ENCODE results near the gene CLEC5A. TPM values are rescaled to one million over a fixed set of nuclear protein-coding genes. Genes with fewer than 3 reads are reported as not detected.
"Not testable (repeated sequence)": the region's sequence is repeated elsewhere in the genome, so short reads cannot be mapped to it uniquely, and the experiment has no call there.

CLEC5A gene
- 0.52 TPM for polyA plus RNA-seq (ENCODE audit: insufficient read length)
- long read RNA-seq, donor 1 = 0 reads
- long read RNA-seq, donor 2 = 0 reads
- long read RNA-seq, donor 3 = 0 reads
- long read RNA-seq, donor 4 = 0 reads
- long read RNA-seq, donor 5 = 0 reads
- long read RNA-seq, donor 6 = 0 reads
- long read RNA-seq, donor 7 = 0 reads
- long read RNA-seq, donor 8 = 0 reads

- DNase-seq = no peak
These were observed at the start of gene CLEC5A for GRCh38 chr7:141946796-141947195. Gene CLEC5A (minus strand): TSS chr7:141946974. CDS start chr7:141946292, 682 bp downstream.

GRCh38 chr7:141993354-141993753 is 46.6 kb upstream of the CLEC5A start:
- no peak for DNase-seq

GRCh38 chr7:141992688-141993087 is 45.9 kb upstream of the CLEC5A start:
- no peak for DNase-seq

- no peak for DNase-seq
These were observed 45.4 kb upstream of the CLEC5A start for GRCh38 chr7:141992156-141992555.

- DNase-seq = no peak
These were observed 44.4 kb upstream of the CLEC5A start for GRCh38 chr7:141991140-141991539.

GRCh38 chr7:141990011-141990725 is 43.4 kb upstream of the CLEC5A start:
- no peak for DNase-seq

GRCh38 chr7:141987803-141988202 is 41.0 kb upstream of the CLEC5A start:
- not testable (repeated sequence) for DNase-seq

- no peak for DNase-seq
These were observed 40.1 kb upstream of the CLEC5A start for GRCh38 chr7:141986923-141987322.

- not testable (repeated sequence) for DNase-seq
These were observed 39.2 kb upstream of the CLEC5A start for GRCh38 chr7:141985926-141986325.

GRCh38 chr7:141979568-141979967 is 32.8 kb upstream of the CLEC5A start:
- DNase-seq = no peak

GRCh38 chr7:141978351-141978750 is 31.6 kb upstream of the CLEC5A start:
- DNase-seq = no peak

- no peak for DNase-seq
These were observed 29.9 kb upstream of the CLEC5A start for GRCh38 chr7:141976524-141977245.

GRCh38 chr7:141975806-141976523 is 29.2 kb upstream of the CLEC5A start:
- DNase-seq = peak; percentile 76

GRCh38 chr7:141974831-141975230 is 28.1 kb upstream of the CLEC5A start:
- no peak for DNase-seq

GRCh38 chr7:141973673-141974072 is 26.9 kb upstream of the CLEC5A start, which contains the start of gene TAS2R38:
Gene TAS2R38 (minus strand): TSS chr7:141973773. CDS start chr7:141973689, 84 bp downstream.
- no peak for DNase-seq

GRCh38 chr7:141960687-141961422 is 14.1 kb upstream of the CLEC5A start:
- DNase-seq = no peak

GRCh38 chr7:141956084-141956483 is 9.3 kb upstream of the CLEC5A start:
- DNase-seq = no peak

- DNase-seq = no peak
These were observed 7.6 kb upstream of the CLEC5A start for GRCh38 chr7:141954334-141954733.

- no peak for DNase-seq
These were observed 5.7 kb upstream of the CLEC5A start for GRCh38 chr7:141952461-141952860.

GRCh38 chr7:141950806-141951205 is 4.0 kb upstream of the CLEC5A start:
- DNase-seq = no peak

GRCh38 chr7:141949911-141950310 is 3.1 kb upstream of the CLEC5A start:
- DNase-seq = no peak

GRCh38 chr7:141949451-141949850 is 2.7 kb upstream of the CLEC5A start:
- DNase-seq = no peak
